GM21723 (cell line): ENCODE measurements around the gene KCNK18.

ENCODE experiments used
- ATAC-seq: cut with Tn5 transposase; IDR thresholded peaks from one replicate; pipeline ENCODE4 v1.9.1; 2021; ENCODE audit warnings: mild to moderate bottlenecking, moderate library complexity; ENCODE audit not compliant: unreplicated experiment

The KCNK18 gene

GRCh38 chr10:117197189-117197588, at the start of gene KCNK18:
Gene KCNK18 (plus strand): TSS chr10:117197489. CDS start chr10:117197489, 0 bp downstream.
- no peak for ATAC-seq

- ATAC-seq = no peak
Observed at GRCh38 chr10:117148284-117148683, 49.0 kb upstream of the KCNK18 start.

- no peak for ATAC-seq
Observed at GRCh38 chr10:117152668-117153067, 44.6 kb upstream of the KCNK18 start.

GRCh38 chr10:117158297-117158696, 39.0 kb upstream of the KCNK18 start:
- no peak for ATAC-seq

- no peak for ATAC-seq
Observed at GRCh38 chr10:117159390-117159789, 37.9 kb upstream of the KCNK18 start.

- ATAC-seq = no peak
Observed at GRCh38 chr10:117160567-117160966, 36.7 kb upstream of the KCNK18 start.

GRCh38 chr10:117161386-117162033, 35.8 kb upstream of the KCNK18 start:
- no peak for ATAC-seq

- ATAC-seq = no peak
Observed at GRCh38 chr10:117162093-117163060, 34.9 kb upstream of the KCNK18 start.

GRCh38 chr10:117163061-117163953, 34.0 kb upstream of the KCNK18 start:
- no peak for ATAC-seq

- no peak for ATAC-seq
Observed at GRCh38 chr10:117163954-117164548, 33.2 kb upstream of the KCNK18 start.

GRCh38 chr10:117164592-117165537, 32.4 kb upstream of the KCNK18 start:
- no peak for ATAC-seq

- no peak for ATAC-seq
Observed at GRCh38 chr10:117165538-117166417, 31.5 kb upstream of the KCNK18 start.

- no peak for ATAC-seq
Observed at GRCh38 chr10:117166418-117167345, 30.6 kb upstream of the KCNK18 start.

- no peak for ATAC-seq
Observed at GRCh38 chr10:117167346-117167788, 29.9 kb upstream of the KCNK18 start.

- peak; percentile 94 for ATAC-seq
Observed at GRCh38 chr10:117167789-117168674, 29.3 kb upstream of the KCNK18 start.

GRCh38 chr10:117168729-117169128, 28.6 kb upstream of the KCNK18 start:
- ATAC-seq = no peak
